ENCODE data around the gene EIF2AK3.
"Not testable (repeated sequence)": the region's sequence is repeated elsewhere in the genome, so short reads cannot be mapped to it uniquely, and the experiment has no call there.

DNA sequence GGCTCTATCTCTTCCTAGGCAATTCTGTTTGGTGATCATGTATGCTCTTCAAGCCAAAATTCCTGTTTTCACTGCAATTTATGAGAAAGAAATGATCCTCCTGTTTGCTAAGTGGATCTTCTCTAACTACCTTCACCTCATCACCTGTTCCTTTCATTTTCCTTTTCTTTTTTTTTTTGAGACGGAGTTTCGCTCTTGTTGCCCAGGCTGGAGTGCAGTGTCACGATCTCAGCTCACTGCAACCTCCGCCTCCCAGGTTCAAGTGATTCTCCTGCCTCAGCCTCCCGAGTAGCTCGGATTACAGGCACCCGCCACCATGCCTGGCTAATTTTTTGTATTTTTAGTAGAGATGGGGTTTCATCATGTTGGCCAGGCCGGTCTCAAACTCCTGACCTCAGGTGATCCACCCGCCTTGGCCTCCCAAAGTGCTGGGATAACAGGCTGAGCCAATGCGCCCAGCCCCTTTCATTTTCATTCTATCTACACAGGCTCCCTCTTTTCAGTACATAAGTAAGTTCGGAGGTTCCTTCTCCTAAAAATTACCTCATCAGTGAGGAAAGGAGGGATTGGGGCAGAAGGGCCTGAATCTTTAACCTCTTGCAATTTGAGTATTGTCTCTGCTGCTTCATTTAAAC lies 3.3 kb downstream of the EIF2AK3 start:
- not testable (repeated sequence) for TF ChIP-seq CTCF (IDR thresholded peaks at IDR 0.05; ENCODE audit: low read depth, low read length); MAX (IDR thresholded peaks at IDR 0.05; ENCODE audit: low read depth, low read length); POLR2A (IDR thresholded peaks at IDR 0.05; ENCODE audit: extremely low read depth, insufficient read length); MYC (IDR thresholded peaks at IDR 0.05; ENCODE audit: low read depth, low read length)
